HEK293 (cell line): ENCODE measurements around the gene NTNG1.

Source experiments
- CTCF ChIP-seq: fragments of 450-650 bp; formaldehyde crosslinking; IDR thresholded peaks from 2 replicates; pipeline ENCODE4 v1.5.1; 2016; ENCODE audit warnings: missing biosample characterization, missing genetic modification characterization
- EGR2 ChIP-seq: fragments of 450-650 bp; formaldehyde crosslinking; IDR thresholded peaks from 2 replicates; pipeline ENCODE4 v1.5.1; 2016; ENCODE audit warnings: low read depth, missing biosample characterization, missing genetic modification characterization
- PATZ1 ChIP-seq: fragments of 450-650 bp; formaldehyde crosslinking; IDR thresholded peaks from 2 replicates; pipeline ENCODE4 v1.5.1; 2016; ENCODE audit warnings: missing biosample characterization, missing genetic modification characterization
- REST ChIP-seq: fragments of 450-650 bp; formaldehyde crosslinking; IDR thresholded peaks from 2 replicates; pipeline ENCODE4 v1.5.1; 2016; ENCODE audit warnings: missing biosample characterization, missing genetic modification characterization
- TCF7L2 ChIP-seq: IDR thresholded peaks from 2 replicates; pipeline ENCODE4 v1.6.1; 2011; ENCODE audit warnings: low read depth, mild to moderate bottlenecking, inconsistent platforms, low read length, moderate library complexity, borderline replicate concordance
- ZBTB20 ChIP-seq: fragments of 450-650 bp; formaldehyde crosslinking; IDR thresholded peaks from 2 replicates; pipeline ENCODE4 v1.5.1; 2016; ENCODE audit warnings: missing biosample characterization, missing genetic modification characterization
- ZBTB8A ChIP-seq: fragments of 450-650 bp; formaldehyde crosslinking; IDR thresholded peaks from 2 replicates; pipeline ENCODE4 v1.5.1; 2016; ENCODE audit warnings: missing biosample characterization, missing genetic modification characterization
- ZFP3 ChIP-seq: fragments of 450-650 bp; formaldehyde crosslinking; IDR thresholded peaks from 2 replicates; pipeline ENCODE4 v1.5.1; 2016; ENCODE audit warnings: low read depth, missing biosample characterization, missing genetic modification characterization
- ZNF19 ChIP-seq: fragments of 450-650 bp; formaldehyde crosslinking; IDR thresholded peaks from 2 replicates; pipeline ENCODE4; 2016; ENCODE audit warnings: missing biosample characterization, missing genetic modification characterization, low read depth
- ZNF645 ChIP-seq: fragments of 450-650 bp; formaldehyde crosslinking; IDR thresholded peaks from 2 replicates; pipeline ENCODE4; 2016; ENCODE audit warnings: missing biosample characterization, missing genetic modification characterization
- ZNF777 ChIP-seq: fragments of 450-650 bp; formaldehyde crosslinking; IDR thresholded peaks from 2 replicates; pipeline ENCODE4 v1.5.1; 2017; ENCODE audit warnings: missing biosample characterization, missing genetic modification characterization, borderline replicate concordance

GRCh38 chr1:107481756-107482384 is 341.0 kb downstream of the NTNG1 start:
- TF ChIP-seq ZNF645 (no peak), CTCF (tag by site-specific recombination) (no peak), PATZ1 (tag by site-specific recombination) (no peak), TCF7L2 (no peak), EGR2 (tag by site-specific recombination) (no peak), ZNF777 (no peak), ZNF19 (tag by site-specific recombination) (no peak), ZBTB8A (tag by site-specific recombination) (no peak), REST (tag by site-specific recombination) (no peak), ZBTB20 (no peak), ZFP3 (tag by site-specific recombination) (no peak)
